ENCODE data around the gene ROBO4.
A peak's percentile ranks its signal among the peaks of the same experiment; 100 is the strongest.

ROBO4 gene

DNA sequence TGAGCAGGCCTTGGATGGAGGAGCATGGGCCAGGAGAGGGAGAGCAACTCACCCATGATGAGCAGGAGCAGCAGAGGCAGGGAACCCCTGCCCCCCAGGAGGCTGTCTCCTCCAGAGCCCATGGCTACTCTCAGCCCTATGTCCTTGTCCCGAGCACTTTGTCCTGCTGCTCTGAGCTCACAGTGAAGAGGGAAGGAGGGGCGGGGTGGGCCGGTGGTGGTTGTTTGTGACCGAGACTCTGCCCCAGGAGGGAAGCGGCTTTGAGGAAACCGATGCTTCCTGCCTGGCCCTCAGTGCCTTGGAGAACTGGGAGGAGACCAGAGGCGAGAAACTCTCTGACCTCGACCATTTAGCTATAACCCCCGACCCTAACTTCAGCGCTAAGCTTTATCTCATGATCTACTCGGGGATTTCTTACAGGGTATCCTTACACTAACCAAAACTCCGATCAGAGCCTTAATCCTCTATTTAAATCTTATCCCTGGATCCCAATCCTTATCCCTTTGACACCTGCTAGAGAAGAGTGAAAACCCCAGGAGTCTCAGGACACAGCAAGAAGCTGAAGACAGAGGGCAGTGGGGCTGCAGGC is at the start of gene ROBO4:
Gene ROBO4, minus strand, starts transcription at position 192 of the 589 bp plus-strand sequence. Its CDS starts 70 bp downstream, at position 122.
- no peak for DNase-seq

GRCh38 chr11:124946735-124947141 is 49.1 kb upstream of the ROBO4 start:
- no peak for DNase-seq

- DNase-seq, result no peak
Measured at GRCh38 chr11:124945826-124946225, 48.2 kb upstream of the ROBO4 start.

- no peak for DNase-seq
Measured at GRCh38 chr11:124944565-124944964, 46.9 kb upstream of the ROBO4 start.

GRCh38 chr11:124943741-124944140 is 46.1 kb upstream of the ROBO4 start:
- no peak for DNase-seq

- no peak for DNase-seq
Measured at GRCh38 chr11:124943254-124943616, 45.6 kb upstream of the ROBO4 start.

- DNase-seq, result no peak
Measured at GRCh38 chr11:124942466-124943253, 45.0 kb upstream of the ROBO4 start.

DNA sequence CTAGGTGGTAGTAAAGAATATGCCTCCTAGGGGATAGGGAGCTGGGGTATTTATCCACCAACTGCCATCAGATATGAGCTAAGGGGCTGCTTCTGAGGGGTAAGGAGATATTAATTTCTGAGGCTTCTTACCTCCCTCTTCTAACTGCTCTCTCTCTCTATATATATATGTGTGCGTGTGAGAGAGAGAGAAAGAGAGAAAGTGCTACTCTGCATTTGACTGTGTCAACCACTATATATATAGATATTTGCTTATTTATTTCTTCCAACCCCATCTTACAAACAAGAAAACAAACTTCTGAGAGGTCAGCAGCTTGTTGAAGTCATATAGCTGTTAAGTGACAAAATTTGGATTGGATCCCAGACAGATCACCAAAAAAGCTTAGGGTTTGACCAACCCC is 44.0 kb upstream of the ROBO4 start:
- DNase-seq, result no peak

DNA sequence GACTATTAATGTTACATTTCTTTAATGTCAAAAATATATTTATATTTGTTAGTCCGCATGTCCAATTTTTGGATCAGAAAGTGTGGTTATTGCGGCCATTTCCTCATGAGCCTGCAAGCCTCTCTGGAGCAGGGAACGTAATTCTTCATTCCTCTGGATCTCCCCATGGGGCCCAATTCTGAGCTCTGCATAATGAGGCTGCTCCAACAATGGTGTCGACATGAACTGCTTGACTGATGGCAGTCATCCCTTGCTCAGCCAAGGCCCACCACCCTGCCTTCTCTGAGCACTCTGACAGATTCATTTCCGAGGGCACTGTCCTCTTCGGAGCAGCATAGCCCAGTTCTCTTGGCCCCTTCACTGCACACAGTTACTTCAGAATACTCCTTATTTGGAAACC is 41.3 kb upstream of the ROBO4 start:
- DNase-seq, result no peak

- no peak for DNase-seq
Measured at GRCh38 chr11:124938206-124938765, 40.6 kb upstream of the ROBO4 start.

DNA sequence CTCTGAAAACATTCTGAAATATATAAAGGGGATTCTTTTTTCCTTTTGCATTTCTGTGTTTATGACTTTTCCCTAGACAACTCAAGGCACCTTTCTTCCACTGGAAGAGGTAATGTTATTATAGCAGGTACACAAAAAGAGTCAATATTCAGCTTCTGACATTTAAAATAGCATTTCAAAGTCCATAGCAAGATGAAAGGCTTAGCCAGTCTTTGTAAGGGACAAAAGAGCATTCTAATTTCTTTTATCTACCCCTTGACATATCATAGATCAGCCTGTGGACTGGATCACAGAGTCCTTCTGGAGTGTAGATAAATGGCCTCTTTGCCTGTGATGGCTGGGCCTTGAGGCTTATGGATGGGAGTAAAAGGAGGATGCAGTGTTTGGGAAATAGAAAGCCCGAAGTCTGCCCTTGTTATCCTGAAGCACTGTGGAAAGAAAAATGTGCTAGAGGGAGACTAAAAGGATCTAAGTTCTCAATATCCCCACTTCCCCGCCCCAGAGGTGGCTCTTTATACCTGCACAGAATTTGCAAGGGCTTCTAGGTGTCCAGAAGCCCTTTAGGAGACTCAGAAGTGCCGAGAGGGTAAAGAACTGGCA is 39.8 kb upstream of the ROBO4 start:
- no peak for DNase-seq

DNA sequence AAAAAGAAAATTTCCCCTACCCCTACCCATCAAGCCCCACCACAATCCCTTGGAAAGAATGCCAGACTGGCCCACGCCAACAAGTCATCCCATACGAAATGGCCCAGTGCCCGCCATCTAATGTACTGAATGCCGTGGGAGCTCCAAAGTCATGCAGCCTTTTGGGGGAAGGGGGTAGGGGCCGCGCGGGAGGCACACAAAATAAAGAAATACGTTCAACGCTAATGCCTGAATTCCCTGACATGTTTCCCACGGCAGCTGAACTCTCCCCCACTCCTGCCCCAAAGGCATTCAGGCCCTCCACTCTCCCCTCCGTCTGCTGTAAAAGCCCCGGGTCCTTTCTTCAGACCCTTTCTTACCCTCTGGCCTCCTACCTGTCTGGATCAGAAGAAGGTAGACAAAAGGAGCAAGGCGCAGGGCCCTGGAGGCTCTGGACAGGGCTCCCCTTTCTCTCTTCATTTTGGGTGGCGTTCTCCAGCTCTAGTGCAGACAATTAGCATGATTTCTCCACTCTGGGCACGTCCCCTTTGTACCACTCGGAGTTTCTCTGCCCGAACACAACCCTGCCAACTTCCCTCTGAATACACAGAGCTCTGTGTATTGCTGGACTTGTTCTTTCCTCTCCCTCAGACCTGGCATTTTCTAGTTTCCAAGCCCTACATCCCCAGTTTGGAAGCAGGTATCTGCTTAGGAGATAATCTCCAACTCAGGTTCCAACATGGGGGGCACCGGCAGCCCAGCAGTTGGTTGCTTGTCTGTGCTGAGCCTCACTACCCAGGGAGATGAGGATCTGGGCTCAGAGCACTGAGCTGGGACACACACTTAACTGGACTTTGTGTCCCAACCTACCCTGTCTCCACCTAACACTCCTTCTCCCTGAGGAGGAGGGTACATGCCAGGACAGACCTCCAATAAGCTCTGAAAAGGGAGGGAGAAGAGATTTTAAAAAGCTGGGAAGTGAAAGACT is 38.2 kb upstream of the ROBO4 start, which contains the start of gene HEPACAM:
Gene HEPACAM, minus strand, starts transcription at position 500 of the 967 bp plus-strand sequence. Its CDS starts 41 bp downstream, at position 459.
- DNase-seq, result no peak

DNA sequence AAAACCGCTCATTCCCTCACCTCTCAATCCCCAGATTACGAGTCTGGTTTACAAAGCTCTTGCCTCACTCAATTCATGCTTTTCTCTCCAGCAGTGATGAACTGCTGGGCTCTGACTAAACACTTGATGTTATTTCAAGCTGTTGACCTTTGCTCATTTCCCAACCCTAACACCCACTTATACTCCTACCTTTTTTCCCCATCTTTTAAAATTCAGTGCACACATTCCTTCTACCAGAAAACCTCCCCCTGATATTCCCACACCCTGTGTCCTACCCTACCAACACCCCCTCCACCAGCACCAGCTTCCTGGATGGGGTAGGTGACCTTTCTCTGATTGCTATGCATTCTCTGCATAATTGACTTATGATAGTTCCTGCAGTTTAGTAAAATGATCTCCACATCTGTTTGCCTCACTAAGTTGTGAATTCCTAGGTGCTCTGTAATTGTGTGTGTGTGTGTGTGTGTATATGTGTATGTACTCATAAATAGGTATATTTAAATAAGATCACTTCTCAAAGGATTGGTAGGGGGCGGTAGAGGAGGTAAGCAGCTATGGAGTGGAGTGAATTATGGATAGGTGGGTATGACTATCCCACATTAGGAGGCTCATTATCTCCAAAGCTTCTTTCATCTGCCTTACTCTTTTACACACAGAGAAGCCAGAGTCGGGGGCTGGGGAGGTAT is 37.3 kb upstream of the ROBO4 start:
- no peak for DNase-seq

GRCh38 chr11:124930799-124931198 is 33.1 kb upstream of the ROBO4 start:
- no peak for DNase-seq

DNA sequence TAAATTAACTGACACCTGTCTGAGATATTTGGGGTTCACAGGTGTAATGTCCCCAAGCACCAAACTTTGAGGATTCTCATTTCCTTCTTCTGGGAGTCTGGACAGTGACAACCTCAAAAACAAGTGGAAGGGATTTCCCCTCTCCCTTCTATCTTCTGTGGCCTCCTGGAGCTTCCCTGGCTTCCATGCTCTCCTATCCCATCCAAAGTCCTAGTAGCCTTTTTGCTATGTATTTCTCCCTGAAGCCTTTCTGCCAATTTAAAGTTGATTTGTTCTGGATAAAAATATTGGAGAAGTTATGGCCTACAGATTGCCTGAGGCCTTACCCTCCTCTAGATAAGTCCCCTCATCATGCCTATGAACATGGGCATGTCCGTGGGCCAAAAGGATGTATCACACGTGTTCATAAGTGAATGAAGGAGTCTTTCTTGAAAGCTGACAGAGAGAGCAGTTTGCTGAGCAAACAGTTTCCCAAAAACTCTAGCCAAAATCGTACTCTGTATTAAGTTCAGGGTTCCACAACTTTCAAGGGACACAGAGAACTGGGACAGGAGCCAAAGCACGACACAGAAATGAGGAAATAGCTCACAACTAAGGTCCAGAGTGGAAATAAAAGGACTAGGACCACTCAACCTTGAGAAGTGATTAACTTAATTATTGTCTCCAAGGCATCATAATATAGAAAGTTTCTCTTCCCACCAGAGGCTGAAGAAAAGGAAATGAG is 31.4 kb upstream of the ROBO4 start:
- DNase-seq, result no peak

DNA sequence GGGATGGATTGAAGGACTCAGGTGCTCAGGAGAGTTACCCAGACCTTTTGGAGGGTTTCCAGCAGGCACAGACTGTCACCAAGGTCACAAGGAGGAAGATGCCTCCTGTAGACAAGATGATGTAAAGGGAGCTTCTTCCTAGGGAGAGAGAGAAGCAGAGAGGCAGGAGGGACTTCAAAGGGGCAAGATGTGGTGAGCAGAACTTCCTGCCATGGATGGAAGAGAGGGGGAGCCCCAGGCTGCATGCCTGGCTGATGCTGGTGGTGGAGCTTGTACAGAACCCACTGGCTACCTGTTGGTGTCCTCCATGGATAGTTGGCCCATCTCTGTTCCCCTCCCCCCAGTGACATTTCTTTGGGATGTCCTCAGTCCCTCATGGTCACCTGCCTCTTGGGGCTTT is 25.6 kb upstream of the ROBO4 start:
- no peak for DNase-seq

- DNase-seq, result no peak
Measured at GRCh38 chr11:124922831-124923230, 25.2 kb upstream of the ROBO4 start.

GRCh38 chr11:124920870-124921609 is 23.4 kb upstream of the ROBO4 start:
- DNase-seq, result peak; percentile 73

- no peak for DNase-seq
Measured at GRCh38 chr11:124920356-124920755, 22.7 kb upstream of the ROBO4 start.

GRCh38 chr11:124919898-124920297 is 22.2 kb upstream of the ROBO4 start:
- no peak for DNase-seq

DNA sequence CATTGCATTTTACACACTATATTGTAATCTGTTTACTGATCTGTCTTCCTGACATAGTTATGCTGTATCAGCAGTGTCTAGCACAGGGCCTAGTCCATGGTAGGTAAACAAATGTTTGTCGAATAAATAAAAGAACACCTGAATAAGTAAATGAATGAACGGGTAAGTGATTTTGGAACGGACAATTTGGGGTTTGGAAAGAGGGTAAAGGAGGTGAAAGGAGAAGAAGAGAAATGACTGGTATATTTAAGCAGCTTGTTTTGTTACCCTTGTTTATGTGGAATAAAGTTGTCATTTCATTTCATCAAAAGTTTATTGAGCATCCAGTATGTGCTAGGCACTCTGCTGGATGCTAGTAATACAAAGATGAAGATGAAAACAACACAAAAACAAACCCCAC is 21.3 kb upstream of the ROBO4 start, which contains the start of gene HEPN1:
Gene HEPN1, plus strand, starts transcription at position 301 of the 400 bp plus-strand sequence.
- DNase-seq, result no peak

Data from activated CD4-positive, alpha-beta T cell treated with anti-CD3 and anti-CD28 coated beads, Interleukin-2, Interleukin-6, amounts not matched to agents 100 ng/mL and 50 ng/mL, durations not matched to agents 16 hours and 8 hours (primary cell).